ENCODE results near the gene PPM1J. TPM values are rescaled to one million over a fixed set of nuclear protein-coding genes. Genes with fewer than 3 reads are reported as not detected.
A peak's percentile ranks its signal among the peaks of the same experiment; 100 is the strongest.

PPM1J gene
- total and polyA plus RNA-seq, 2 of the 13 experiments (the other 11 are each of a cell fraction or from before 2014, with no cell fraction given): 0.07 to 0.22 TPM

GRCh38 chr1:112700290-112701226 lies 14.6 kb downstream of the PPM1J start (continued):
- TF ChIP-seq KIAA2018 (CRISPR knock-in tag; IDR thresholded peaks at IDR 0.05; ENCODE audit: borderline replicate concordance) (no peak), ZNF556 (CRISPR knock-in tag; IDR thresholded peaks at IDR 0.05; ENCODE audit: borderline replicate concordance) (no peak), E2F2 (CRISPR knock-in tag; IDR thresholded peaks at IDR 0.05; ENCODE audit: borderline replicate concordance) (no peak), GATAD1 (CRISPR knock-in tag; IDR thresholded peaks at IDR 0.05) (no peak; the same call in 1 of the 2 replicates), ATF7 (IDR thresholded peaks at IDR 0.05) (peak; percentile 89), ATF7 (CRISPR knock-in tag; IDR thresholded peaks at IDR 0.05) (peak; percentile 97), BRCA1 (CRISPR knock-in tag; IDR thresholded peaks at IDR 0.05) (no peak), ZBTB10 (CRISPR knock-in tag; IDR thresholded peaks at IDR 0.05; ENCODE audit: borderline replicate concordance) (no peak), ZNF75D (CRISPR knock-in tag; IDR thresholded peaks at IDR 0.05; ENCODE audit: borderline replicate concordance) (no peak), MTF1 (CRISPR knock-in tag; IDR thresholded peaks at IDR 0.05) (no peak), BHLHE40 (IDR thresholded peaks at IDR 0.05; ENCODE audit: low read length) (no peak), ZNF274 (CRISPR knock-in tag; IDR thresholded peaks at IDR 0.05) (0 out of 2 replicates have a peak, but pooled peaks have one; percentile 19), PRMT3 (CRISPR knock-in tag; IDR thresholded peaks at IDR 0.05; ENCODE audit: borderline replicate concordance, low read depth) (no peak), SMAD1 (CRISPR knock-in tag; IDR thresholded peaks at IDR 0.05; ENCODE audit: borderline replicate concordance, low read depth) (no peak), MAF1 (CRISPR knock-in tag; IDR thresholded peaks at IDR 0.05; ENCODE audit: borderline replicate concordance) (no peak), KDM3A (CRISPR knock-in tag; IDR thresholded peaks at IDR 0.05; ENCODE audit: low read depth) (no peak)

Data from HepG2 (cell line).